IPS-18c (cell line): ENCODE measurements around the gene TMEM47.

Experiments used
- H3K4me3 ChIP-seq: 2 replicates; pipeline ENCODE4 v1.7.0; 2013; ENCODE audit warnings: low read depth, mild to moderate bottlenecking, low read length, moderate library complexity; ENCODE audit not compliant: insufficient read depth
- H3K9me3 ChIP-seq: one replicate; pipeline ENCODE4 v1.6.1; 2013; ENCODE audit warnings: mild to moderate bottlenecking, low read length, moderate library complexity; ENCODE audit not compliant: control insufficient read depth, insufficient read depth

Gene TMEM47

DNA sequence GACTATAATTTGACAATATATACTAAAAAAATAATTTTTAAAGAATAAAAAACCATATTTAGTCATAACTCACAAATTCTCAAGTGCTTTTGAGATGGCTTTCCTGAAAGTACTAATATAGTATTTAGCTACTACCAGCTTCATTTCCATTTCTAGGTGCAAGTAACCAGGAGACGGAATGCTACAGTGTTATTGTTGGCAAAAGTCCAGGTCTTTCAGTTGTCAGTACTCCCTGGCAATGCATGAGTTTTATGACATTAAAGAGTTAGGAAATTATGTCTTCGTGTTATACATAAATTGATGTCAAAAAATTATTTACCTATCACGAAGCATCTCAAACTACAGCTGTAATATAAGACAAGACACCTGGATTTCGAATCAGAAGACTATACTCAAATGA, 45.0 kb downstream of the TMEM47 start:
- H3K4me3 ChIP-seq: no peak overlapping the region
- H3K9me3 ChIP-seq: no peaks in the 10 kb centered on the region

DNA sequence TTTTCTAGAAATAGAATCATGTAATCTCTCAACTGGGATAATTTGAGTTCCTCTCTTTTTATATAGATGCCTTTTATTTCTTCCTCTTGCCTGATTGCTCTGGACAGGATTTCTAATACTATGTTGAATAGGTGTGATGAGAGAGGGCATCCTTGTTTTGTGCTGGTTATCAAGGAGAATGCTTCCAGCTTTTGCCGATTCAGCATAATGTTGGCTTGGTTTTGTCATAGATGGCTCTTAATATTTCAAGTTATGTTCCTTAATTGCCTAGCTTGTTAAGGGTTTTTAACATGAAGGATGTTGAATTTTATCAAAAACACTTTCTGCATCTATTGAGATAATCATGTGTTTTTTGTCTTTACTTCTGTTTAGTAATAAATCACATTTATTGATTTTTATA, 58.7 kb downstream of the TMEM47 start:
- H3K4me3 ChIP-seq: no peak overlapping the region
- no peaks in the 10 kb centered on the region for H3K9me3 ChIP-seq

DNA sequence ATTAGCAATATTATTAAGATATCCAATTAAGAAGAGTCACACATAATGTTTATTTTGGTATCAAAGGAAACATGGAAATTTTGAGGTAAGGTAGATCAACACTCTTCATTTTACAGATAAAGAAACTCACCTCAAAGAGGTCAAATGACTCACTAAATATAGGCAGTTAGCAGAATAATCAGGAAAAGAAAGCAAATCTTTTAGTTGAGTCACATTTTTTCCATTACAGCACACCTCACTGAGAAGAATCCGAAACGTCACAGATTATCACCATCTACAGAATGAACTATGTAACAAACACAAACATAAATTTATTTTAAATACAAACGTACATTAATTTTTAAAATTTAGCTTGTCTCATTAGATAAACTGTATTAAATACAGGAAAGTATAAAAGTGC, 70.1 kb downstream of the TMEM47 start:
- no peak overlapping the region for H3K4me3 ChIP-seq
- H3K9me3 ChIP-seq: no peaks in the 10 kb centered on the region

DNA sequence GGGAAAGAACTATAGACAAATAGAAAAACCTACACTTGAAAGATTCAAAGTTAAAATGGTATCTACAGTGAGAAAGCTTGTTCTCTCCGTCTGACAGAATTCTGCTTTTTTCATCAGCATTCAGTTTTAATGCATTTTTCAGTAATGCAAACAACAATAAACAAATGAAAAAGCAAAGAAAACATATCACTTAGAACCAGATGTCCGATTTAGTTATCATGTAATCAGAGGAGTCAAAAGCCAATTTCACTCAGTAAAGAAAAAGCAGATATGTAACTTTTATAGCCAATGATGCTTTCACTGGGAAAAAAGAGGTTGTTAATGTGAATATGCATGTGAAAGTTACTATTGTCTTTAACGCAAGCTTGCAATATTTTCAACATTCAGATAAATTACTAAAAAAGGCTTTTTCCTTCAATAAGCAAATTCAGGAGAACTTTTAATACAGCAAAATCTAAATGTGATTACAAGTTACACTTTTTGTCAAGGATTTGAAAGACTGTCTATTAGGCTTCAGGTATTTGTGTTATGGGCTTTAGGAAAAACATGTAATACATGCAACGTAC, 70.7 kb downstream of the TMEM47 start:
- no peak overlapping the region for H3K4me3 ChIP-seq
- H3K9me3 ChIP-seq: no peaks in the 10 kb centered on the region

DNA sequence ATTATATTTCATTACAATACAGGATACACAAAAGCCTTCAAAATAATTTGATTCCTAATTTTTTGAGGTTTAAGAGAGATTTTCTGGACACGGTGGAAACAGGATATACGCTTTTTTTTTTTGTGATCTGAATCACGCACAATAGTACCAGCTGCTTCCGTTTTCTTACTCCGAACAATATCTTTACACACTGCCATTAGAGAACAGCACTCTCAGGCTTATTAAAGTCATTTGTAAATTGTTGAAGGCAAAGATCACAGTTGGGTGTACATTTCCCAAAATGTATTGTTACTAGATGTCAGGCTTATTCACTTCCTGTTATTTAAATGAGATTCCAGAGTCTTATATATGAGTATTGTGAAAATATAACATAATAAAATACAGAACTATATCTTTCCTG, 71.5 kb downstream of the TMEM47 start:
- Histone ChIP-seq H3K4me3 (no peak overlapping the region), H3K9me3 (no peaks in the 10 kb centered on the region)

DNA sequence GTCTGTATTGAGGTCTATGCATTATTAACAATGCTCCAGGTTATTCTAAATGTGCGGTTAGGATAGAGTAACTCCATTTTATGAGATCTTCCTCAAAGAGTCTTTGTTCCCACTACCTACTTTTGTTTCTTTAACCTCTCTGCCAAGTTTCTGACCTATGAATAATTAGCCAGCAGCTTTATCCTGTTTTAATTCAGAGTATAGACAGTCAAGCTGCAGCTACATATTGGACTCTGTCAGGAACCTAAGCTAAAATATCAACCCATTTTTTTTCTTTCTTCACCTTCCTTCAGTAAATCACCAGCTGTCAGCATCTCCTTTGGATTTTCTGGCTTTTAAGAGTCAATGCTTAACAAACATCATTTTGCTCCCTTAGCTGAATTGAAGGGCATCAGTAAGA, 72.3 kb downstream of the TMEM47 start:
- Histone ChIP-seq H3K4me3 (no peak overlapping the region), H3K9me3 (no peaks in the 10 kb centered on the region)

DNA sequence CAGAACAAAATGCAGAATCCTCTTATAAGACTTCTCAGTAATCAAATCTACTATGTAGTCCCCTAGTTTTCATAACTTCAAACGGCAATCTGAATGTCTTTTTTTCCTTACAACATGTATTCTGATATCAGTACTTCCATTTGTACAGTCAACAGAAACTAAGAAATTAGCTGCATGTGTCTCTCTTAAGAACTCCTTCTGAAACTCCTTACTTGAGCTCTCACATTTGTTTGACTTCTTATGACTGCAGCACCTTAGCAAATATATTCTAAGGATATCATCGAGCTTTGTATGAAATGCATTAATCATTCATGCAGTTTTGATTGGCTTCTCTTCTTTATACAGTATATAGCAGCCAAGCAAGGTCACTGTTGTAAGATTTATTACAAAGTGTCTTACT, 77.0 kb downstream of the TMEM47 start:
- Histone ChIP-seq H3K4me3 (no peak overlapping the region), H3K9me3 (no peaks in the 10 kb centered on the region)

DNA sequence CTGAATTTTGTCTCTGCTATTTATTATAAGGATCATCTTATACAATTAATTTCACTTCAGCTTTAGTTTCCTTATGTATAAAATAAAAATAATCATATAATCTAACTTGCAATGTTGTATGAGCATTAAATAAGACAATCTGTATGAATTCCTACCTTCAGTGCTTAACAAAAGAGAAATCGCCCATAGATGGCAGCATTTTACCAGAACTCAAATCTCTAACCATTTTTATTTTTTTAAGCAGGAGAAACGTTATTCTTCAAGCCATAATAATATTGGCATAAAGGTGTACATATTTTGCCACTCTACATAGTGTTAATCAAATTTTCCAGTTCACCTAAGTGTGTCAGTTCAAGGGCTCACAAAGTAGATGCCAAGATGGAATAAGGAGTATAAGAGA, 78.8 kb downstream of the TMEM47 start:
- H3K4me3 ChIP-seq: no peak overlapping the region
- no peaks in the 10 kb centered on the region for H3K9me3 ChIP-seq
